GM12892 (cell line): ENCODE measurements around the gene ADORA2A.

ENCODE experiments used
- POLR2A ChIP-seq: IDR thresholded peaks from 2 replicates; pipeline ENCODE4 v1.6.1; 2011; ENCODE audit warnings: low read depth, low read length, control low read depth
- TAF1 ChIP-seq: IDR thresholded peaks from 2 replicates; pipeline ENCODE4 v1.6.1; 2011; ENCODE audit warnings: low read depth, mild to moderate bottlenecking, control low read depth, low read length, borderline replicate concordance

DNA sequence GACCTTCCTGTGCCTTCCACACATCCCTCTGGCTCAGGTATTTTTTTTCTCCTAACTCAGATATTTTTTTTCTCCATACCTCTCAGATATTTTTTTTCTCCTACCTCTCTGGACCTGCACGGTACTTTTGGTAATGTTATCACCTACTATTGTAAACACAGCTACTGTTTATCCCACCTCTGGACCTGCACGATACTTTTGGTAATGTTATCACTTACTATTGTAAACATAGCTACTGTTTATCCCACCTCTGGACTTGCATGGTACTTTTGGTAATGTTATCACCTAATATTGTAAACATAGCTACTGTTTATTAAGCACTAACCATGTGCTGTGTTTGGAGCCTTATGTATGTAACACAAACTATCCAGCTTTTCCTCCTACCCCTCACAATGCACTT lies 55.6 kb downstream of the ADORA2A start:
- TF ChIP-seq TAF1 (no peak), POLR2A (no peak)
